Activated T-helper 1 cell treated with anti-CD3 and anti-CD28 coated beads, Interleukin-12 subunit alpha, Interleukin-12 subunit beta, Interleukin-2, Interleukin-4 antibody, amounts not matched to agents 30 ng/mL and 10 ng/mL and 1 ng/mL, durations not matched to agents 14 hours and 24 hours and 36 hours (primary cell): ENCODE measurements around the gene CDC14B. TPM values are rescaled to one million over a fixed set of nuclear protein-coding genes. Genes with fewer than 3 reads are reported as not detected.
"Not testable (repeated sequence)": the region's sequence is repeated elsewhere in the genome, so short reads cannot be mapped to it uniquely, and the experiment has no call there.

Experiments used
- DNase-seq: peaks from one replicate; pipeline ENCODE4 v3.0.0; 2021; ENCODE audit warnings: low spot score
- H3K27ac Mint-ChIP-seq: one replicate; pipeline ENCODE4 v1.8.0; 2021; ENCODE audit warnings: mild to moderate bottlenecking, mixed read lengths
- H3K27me3 Mint-ChIP-seq: one replicate; pipeline ENCODE4 v1.8.0; 2022; ENCODE audit warnings: mild to moderate bottlenecking, moderate library complexity, mixed read lengths; ENCODE audit not compliant: insufficient read depth
- H3K36me3 Mint-ChIP-seq: one replicate; pipeline ENCODE4 v1.8.0; 2021; ENCODE audit warnings: low read depth, mixed read lengths
- H3K4me1 Mint-ChIP-seq: one replicate; pipeline ENCODE4 v1.8.0; 2021; ENCODE audit warnings: low read depth, mixed read lengths
- H3K4me3 Mint-ChIP-seq: one replicate; pipeline ENCODE4 v1.8.0; 2021; ENCODE audit warnings: mild to moderate bottlenecking, moderate library complexity, mixed read lengths
- H3K9me3 Mint-ChIP-seq: one replicate; pipeline ENCODE4 v1.8.0; 2021; ENCODE audit warnings: mixed read lengths
- intact Hi-C: fragments of 100-400 bp; cut with micrococcal nuclease; formaldehyde crosslinking; loops from one replicate; pipeline ENCODE4 v1.15.1; 2024
- total RNA-seq: library from RNA; stranded (reverse); gene quantifications from 2 replicates; pipeline ENCODE4 v1.2.3, GENCODE V29; 2022

CDC14B gene
- total RNA-seq, 1 donor from 2014 or later, result 1.1 TPM

DNA sequence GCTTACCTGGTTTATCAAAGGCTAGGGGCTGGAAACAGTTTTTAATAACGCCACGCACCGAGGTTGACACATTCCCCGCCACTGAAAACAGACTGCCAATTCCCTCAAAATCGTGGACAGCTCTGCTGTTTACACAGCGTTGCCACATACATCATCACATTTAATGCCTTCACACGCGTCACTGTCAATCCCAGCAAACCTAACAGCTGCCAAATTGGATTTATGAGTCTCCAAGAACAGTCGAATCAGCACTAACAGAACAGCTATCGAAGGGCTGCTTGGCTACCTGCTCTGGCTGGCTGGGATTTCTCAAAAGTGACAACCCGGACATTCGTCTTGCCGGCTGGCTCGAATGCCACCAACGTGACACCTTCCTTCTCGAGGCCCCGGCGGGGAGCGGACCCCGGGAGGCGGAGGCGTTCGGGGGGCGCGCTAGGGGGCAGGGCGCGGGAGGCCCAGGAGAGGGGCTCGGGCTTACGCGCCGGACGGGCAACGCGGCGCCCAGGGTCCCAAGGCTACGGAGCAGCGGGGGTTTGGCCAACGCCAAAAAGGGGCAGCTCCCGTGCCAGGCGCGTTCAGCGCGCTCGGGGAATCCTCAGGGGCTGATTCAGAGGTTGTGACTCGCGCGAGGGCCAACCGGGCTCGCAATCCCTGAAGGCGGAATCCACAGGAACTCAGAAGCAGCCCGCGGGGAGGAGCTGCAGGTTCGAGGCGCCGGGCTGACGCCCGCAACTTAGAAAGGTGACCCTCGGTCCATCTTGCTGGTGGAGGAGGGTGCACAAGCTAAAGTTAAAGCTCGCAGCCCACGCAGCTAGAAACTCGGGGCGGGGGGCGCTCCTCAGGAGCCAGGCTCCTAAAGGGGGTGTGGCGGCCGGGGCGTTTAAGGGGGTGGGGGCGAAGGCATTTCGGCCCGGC lies 1.2 kb downstream of the CDC14B start:
- DNase-seq, result no peak
- intact Hi-C loops, result no loop called here
- Mint-ChIP-seq H3K36me3 (no peaks in the 10 kb centered on the region), H3K9me3 (no peaks in the 10 kb centered on the region), H3K27me3 (peaks cover 45% of the 10 kb centered on the region), H3K4me1 (peaks cover 12% of the 10 kb centered on the region), H3K27ac (no peak overlapping the region), H3K4me3 (peak overlapping the region; percentile 68)

DNA sequence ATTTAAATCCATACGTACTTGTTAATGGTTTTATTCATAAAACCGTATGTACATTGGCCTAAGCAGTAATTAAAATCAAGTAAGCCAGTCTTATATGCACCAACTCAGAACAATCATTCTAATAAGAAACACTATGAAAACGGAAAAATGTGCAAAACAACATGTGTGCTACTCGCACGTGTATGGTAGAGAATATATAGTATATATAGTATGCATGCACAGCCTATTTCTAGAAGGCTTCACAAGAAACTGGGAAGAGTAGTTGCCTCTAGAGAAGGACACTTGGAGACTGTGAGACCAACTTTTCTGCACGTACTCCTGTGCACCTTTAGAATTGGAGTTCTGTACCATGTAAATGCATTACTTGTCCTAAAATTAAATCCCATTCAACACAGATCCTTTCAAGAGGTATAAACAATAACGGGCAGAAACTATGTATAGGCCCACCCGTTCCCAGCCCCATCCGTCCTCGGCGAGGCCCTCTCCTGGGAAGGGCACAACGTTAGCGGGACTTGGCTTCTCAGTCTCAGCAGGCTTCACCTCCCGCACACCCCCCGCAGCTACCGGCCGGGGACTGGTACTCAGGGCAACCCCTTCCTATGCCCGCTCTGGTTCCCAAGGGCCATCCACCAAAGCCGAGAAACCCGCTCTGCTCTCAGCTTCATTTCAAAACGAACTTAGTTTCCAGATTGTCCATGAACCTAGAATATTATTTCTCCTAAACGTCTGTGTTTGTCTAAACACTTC lies 2.0 kb downstream of the CDC14B start:
- peaks cover 52% of the 10 kb centered on the region for H3K27me3 Mint-ChIP-seq
- peaks cover 12% of the 10 kb centered on the region for H3K4me1 Mint-ChIP-seq
- H3K27ac Mint-ChIP-seq, result no peak overlapping the region
- DNase-seq, result no peak
- intact Hi-C loops, result no loop called here
- peak overlapping the region; percentile 68 for H3K4me3 Mint-ChIP-seq
- H3K9me3 Mint-ChIP-seq, result no peaks in the 10 kb centered on the region
- no peaks in the 10 kb centered on the region for H3K36me3 Mint-ChIP-seq

DNA sequence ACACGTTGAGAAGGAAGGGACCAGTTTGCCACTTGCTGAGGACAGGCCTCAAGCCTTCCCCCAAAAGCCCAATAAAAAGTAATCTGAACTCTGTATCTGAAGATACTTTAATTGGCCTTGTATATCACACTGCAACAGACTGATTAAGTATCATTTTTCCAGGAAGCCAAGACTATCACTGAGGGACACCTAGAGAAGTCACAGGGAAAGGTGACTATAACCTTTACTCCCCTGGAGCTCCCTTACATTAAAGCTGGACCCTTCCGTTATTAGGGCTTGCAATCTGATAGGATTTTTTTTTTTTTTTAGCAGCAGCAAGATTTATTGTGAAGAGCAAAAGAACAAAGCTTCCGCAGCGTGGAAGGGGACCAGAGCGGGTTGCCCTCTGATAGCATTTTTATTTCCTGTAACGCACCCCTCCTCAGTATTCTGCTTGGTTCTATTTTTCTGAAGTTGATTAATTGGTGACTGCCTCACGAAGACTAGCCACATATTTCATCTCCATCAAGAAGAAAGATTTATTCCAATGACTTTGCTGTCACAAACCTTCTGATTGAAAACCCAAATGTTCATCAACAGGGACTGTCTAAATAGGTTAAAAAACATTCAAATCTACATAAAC lies 2.7 kb downstream of the CDC14B start:
- intact Hi-C loops, result no loop called here
- no peak for DNase-seq
- no peak overlapping the region for H3K4me3 Mint-ChIP-seq
- peaks cover 58% of the 10 kb centered on the region for H3K27me3 Mint-ChIP-seq
- H3K36me3 Mint-ChIP-seq, result no peaks in the 10 kb centered on the region
- H3K27ac Mint-ChIP-seq, result no peak overlapping the region
- H3K9me3 Mint-ChIP-seq, result no peaks in the 10 kb centered on the region
- H3K4me1 Mint-ChIP-seq, result peaks cover 12% of the 10 kb centered on the region

DNA sequence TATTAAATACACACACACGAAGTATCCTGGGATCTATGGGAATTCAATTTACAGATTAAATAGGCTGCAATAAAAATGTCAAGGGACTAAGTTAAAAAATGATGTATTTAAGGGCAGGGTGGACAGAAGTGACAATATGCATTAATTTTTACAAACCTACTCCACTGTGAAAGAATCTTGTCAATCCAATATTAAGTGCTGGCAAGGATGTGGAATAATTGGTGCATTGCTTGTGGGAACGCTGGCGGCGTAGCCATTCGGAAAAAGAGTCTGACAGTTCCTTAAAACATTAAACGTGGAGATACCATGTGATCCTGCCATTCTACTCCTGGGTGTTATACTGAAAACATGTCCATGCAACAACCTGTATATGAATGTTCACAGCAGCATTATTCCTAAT lies 4.2 kb downstream of the CDC14B start:
- Mint-ChIP-seq H3K4me1 (peaks cover 12% of the 10 kb centered on the region), H3K36me3 (no peaks in the 10 kb centered on the region), H3K27me3 (peaks cover 55% of the 10 kb centered on the region), H3K27ac (no peak overlapping the region), H3K9me3 (no peaks in the 10 kb centered on the region), H3K4me3 (no peak overlapping the region)
- intact Hi-C loops, result no loop called here
- DNase-seq, result no peak

DNA sequence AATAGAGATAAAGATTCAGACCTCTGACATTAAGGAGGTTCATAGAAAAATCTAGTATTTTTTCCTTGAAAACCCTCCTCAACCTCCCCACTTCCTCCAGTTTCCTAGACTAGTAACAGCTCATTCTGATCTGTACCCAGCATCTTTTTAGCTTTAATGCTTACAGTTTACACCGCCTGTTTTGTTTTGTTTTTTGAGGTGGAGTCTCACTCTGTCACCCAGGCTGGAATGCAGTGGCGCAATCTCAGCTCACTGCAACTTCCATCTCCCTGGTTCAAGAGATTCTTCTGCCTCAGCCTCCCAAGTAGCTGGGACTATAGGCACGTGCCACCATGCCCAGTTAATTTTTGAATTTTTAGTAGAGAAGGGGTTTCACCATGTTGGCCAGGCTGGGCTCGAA lies 5.0 kb downstream of the CDC14B start:
- DNase-seq, H3K4me1 Mint-ChIP-seq, H3K9me3 Mint-ChIP-seq, H3K27ac Mint-ChIP-seq, intact Hi-C loops, H3K36me3 Mint-ChIP-seq, H3K4me3 Mint-ChIP-seq: not testable (repeated sequence)
- peaks cover 53% of the 10 kb centered on the region for H3K27me3 Mint-ChIP-seq

DNA sequence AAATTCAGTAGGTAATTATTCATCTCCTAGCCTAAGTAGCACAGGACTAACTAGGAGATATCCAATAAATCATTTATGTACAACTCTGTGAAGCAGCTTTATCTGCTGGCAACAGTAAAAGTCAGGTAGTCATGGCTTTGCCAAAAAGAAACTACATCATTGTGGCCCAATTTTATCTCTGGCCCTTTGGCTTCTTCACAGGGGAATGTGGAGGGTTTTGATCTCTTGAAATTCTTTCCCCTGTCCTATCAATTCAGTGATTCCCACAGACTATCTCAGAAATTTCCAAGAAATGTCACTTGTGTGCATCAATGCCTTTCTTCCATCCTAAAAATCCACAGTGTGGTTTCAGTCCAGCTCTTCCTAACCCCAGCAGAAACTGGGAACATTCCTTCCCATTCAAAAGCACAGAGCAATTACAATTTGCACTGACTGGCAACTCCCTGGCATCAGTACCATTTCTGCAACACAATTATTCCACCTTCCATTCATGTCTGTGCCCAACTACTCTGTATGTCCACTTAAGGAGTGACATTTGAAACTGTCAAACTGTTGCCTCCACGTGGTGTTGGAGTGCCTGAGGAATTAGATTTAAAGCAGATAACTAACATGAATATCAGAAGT lies 6.6 kb downstream of the CDC14B start:
- intact Hi-C loops, result no loop called here
- H3K4me1 Mint-ChIP-seq, result peaks cover 2% of the 10 kb centered on the region
- no peaks in the 10 kb centered on the region for H3K36me3 Mint-ChIP-seq
- peaks cover 58% of the 10 kb centered on the region for H3K27me3 Mint-ChIP-seq
- no peak overlapping the region for H3K27ac Mint-ChIP-seq
- H3K4me3 Mint-ChIP-seq, result no peak overlapping the region
- no peak for DNase-seq
- H3K9me3 Mint-ChIP-seq, result no peaks in the 10 kb centered on the region

DNA sequence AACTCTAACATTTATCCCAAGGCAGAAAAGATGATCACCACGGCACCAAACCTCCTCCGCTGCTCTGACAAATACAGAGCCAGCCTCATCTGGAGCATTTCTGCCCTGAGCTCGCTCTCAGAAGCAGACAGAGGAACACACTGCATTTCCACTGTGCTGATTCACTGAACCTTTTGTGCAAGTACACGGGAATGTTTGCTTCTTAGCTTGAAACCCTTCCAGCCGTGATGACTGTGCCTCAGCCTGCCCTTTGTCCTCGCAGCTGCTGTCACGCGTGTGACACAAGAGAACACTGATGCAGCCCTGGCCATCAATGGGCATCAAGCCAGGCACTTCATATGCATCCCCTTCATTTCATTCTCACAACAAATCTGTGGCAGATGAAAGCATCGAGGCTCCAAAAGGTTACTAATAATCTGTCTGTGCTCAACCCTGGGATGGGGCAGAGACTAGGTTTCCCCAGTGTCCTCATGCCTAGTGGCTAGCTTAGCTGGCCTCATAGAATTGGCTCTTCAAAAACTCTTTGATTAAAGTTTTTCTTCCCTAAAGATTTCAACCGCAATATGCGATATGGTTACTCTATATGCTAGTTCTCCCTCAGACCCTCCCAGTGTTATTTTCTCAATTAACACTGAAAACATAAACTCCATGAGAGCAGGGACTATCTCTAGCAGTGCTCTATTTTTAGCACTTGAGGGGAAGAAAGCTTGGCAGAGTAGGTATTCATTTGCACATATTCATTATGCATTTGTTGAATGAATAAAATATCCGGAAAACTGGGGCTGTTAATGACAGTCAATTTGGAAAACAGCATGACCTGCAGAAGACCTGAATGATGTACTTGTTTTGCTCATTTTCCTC lies 7.3 kb downstream of the CDC14B start:
- Mint-ChIP-seq H3K27ac (no peak overlapping the region), H3K36me3 (no peaks in the 10 kb centered on the region), H3K4me3 (no peak overlapping the region), H3K9me3 (no peaks in the 10 kb centered on the region), H3K27me3 (peaks cover 50% of the 10 kb centered on the region), H3K4me1 (no peaks in the 10 kb centered on the region)
- intact Hi-C loops, result no loop called here
- DNase-seq, result no peak

DNA sequence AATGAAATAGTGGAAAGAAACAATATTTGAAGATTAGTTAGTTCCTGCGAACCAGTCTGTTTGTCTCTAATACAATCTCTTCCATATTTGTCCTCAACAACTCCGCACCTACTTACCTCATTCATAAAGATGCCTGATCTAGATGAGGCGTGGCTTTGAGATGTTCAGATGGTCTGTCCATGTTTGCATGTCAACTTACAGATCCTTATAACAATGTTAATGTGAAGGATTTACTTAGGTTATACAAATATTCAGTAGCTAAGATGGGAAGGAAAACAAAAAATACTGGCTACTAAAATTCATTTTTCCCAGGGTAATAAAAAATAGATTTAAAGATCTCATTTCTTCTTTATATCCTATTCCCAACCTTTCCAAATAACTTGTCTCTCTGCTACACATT lies 8.3 kb downstream of the CDC14B start:
- DNase-seq, result no peak
- no peaks in the 10 kb centered on the region for H3K36me3 Mint-ChIP-seq
- peaks cover 42% of the 10 kb centered on the region for H3K27me3 Mint-ChIP-seq
- H3K4me1 Mint-ChIP-seq, result no peaks in the 10 kb centered on the region
- no peak overlapping the region for H3K4me3 Mint-ChIP-seq
- intact Hi-C loops, result no loop called here
- H3K9me3 Mint-ChIP-seq, result no peaks in the 10 kb centered on the region
- no peak overlapping the region for H3K27ac Mint-ChIP-seq

DNA sequence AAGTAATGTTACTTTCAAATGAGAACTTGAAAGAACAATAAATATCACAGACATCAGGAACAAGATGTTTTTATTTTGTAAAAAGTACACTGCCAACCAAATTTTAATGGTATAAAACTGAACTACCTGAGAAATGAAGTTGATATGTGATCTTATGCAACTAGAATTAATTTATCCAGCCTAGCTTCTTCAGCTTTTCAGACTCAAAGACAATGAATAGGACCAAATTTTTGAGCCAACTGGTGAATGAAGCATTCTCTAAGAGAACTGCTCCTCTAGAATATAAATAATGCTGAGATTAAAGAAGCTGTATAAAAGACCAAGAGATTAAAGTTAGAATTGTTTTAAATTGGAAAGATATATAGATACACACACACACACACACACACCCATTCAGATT lies 9.9 kb downstream of the CDC14B start:
- H3K4me1 Mint-ChIP-seq, result no peaks in the 10 kb centered on the region
- no peaks in the 10 kb centered on the region for H3K9me3 Mint-ChIP-seq
- no peak overlapping the region for H3K27ac Mint-ChIP-seq
- no peak overlapping the region for H3K4me3 Mint-ChIP-seq
- DNase-seq, result no peak
- H3K27me3 Mint-ChIP-seq, result peaks cover 41% of the 10 kb centered on the region
- intact Hi-C loops, result no loop called here
- no peaks in the 10 kb centered on the region for H3K36me3 Mint-ChIP-seq

DNA sequence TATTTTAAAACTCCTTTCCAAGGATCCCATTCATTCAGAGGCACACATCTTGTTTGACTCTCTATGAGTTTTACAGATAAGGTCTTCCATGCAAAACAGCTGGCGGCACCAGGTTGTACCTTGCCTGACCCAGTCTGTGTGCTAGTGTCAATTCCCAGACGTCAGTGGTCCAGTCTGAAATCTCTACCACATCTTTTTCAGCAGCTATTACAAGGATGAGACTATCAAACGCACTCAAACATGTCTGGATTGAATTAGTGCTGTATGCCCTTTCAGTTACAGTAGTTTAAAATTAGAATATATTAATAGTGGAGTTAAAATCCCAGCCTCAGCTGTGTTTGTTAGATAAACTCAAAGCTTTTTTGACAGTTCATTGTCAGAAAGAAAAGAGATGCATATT lies 11.7 kb downstream of the CDC14B start:
- Mint-ChIP-seq H3K4me1 (no peaks in the 10 kb centered on the region), H3K9me3 (no peaks in the 10 kb centered on the region), H3K4me3 (no peak overlapping the region), H3K27ac (no peak overlapping the region), H3K27me3 (peaks cover 30% of the 10 kb centered on the region), H3K36me3 (no peaks in the 10 kb centered on the region)
- intact Hi-C loops, result no loop called here
- no peak for DNase-seq

DNA sequence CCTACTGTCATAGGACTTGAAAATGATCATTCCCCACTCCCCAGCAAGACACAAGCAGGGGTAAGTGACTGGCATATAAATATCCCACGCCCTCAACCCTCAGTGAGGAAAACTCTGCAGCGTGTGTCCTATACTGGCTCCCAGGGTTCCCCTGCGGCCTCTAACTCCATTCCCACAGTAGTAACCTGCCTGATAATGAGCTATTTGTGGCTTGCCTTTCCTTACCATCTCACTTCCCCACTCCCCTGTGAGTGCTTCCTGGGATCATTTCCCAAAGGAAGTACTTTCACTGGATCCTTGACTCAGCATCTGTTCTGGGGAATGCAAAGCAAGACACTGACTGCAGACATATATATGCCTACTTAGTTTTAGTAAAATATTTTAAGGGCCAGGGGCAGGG lies 14.3 kb downstream of the CDC14B start:
- no peaks in the 10 kb centered on the region for H3K4me1 Mint-ChIP-seq
- no peak overlapping the region for H3K27ac Mint-ChIP-seq
- H3K9me3 Mint-ChIP-seq, result no peaks in the 10 kb centered on the region
- intact Hi-C loops, result no loop called here
- DNase-seq, result no peak
- H3K4me3 Mint-ChIP-seq, result no peak overlapping the region
- H3K27me3 Mint-ChIP-seq, result peaks cover 15% of the 10 kb centered on the region
- H3K36me3 Mint-ChIP-seq, result no peaks in the 10 kb centered on the region

DNA sequence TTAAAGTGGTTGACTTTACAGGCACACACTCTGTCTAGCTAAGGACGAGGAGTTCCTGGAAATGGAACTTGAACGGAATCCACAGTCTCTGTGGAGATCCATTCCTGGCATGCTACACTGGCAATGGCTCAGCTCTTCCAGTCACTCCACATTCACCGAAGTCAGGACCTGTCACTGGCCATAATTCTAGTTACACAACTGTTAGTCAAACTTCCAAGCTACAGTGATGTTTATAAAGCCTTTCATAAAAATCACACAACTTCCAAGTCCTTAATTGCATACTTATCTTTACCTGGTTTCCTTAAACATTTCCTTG lies 15.7 kb downstream of the CDC14B start:
- Mint-ChIP-seq H3K36me3 (no peaks in the 10 kb centered on the region), H3K4me3 (no peak overlapping the region), H3K27me3 (peaks cover 5% of the 10 kb centered on the region), H3K9me3 (no peaks in the 10 kb centered on the region), H3K4me1 (no peaks in the 10 kb centered on the region), H3K27ac (no peak overlapping the region)
- intact Hi-C loops, result no loop called here
- no peak for DNase-seq
